ENCODE measurements around the gene RTP1.

- peak; percentile 92 for TF ChIP-seq CTCF (conservative IDR thresholded peaks at IDR 0.05; ENCODE audit: low read length)
- TF ChIP-seq EZH2phosphoT487 (IDR thresholded peaks at IDR 0.05; ENCODE audit: borderline replicate concordance, low read depth, low read length): no peak
Measured at GRCh38 chr3:187165144-187165543, 32.1 kb upstream of the RTP1 start.
